ENCODE data around the gene HGFAC. TPM values are rescaled to one million over a fixed set of nuclear protein-coding genes. Genes with fewer than 3 reads are reported as not detected.

The HGFAC gene
- polyA plus RNA-seq, 1 of the 3 experiments (the other 2 are of a cell fraction) = 0.43 TPM

DNA sequence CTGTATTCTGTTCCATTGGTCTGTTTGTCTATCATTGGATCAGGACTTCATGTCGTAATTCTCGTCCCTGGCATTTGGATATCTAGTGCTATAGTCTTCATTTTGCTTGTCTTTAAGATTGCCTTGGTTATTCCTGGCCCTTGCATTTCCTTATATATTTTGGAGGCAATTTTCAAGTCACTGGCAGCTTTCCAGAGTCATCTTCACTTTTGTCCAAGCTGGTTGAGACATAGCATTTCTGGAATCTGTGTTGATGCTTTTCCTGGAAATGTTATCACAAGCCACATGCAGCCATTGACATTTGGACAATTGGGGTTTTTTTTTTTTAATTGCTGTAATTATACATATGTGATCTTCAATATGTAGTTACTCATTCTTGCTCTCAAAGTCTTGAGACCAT, 45.2 kb upstream of the HGFAC start:
- 71% methylated on average over 2 of the region's 2 CpGs for WGBS (ENCODE audit: low lambda C conversion rate)
- H3K9ac ChIP-seq = no peak overlapping the region
- DNase-seq = no peak
- no peaks in the 10 kb centered on the region for H3K9me3 ChIP-seq
- H4K20me1 ChIP-seq (ENCODE audit: insufficient read depth) = no peaks in the 10 kb centered on the region
- no peak overlapping the region for H3K4me3 ChIP-seq (ENCODE audit: low read depth in 2 of 2, low read length in 1 of 2)
- H3K79me2 ChIP-seq (ENCODE audit: insufficient read depth) = no peaks in the 10 kb centered on the region; the same call in 1 of the 2 replicates
- TF ChIP-seq EZH2phosphoT487 (IDR thresholded peaks at IDR 0.05; ENCODE audit: borderline replicate concordance, low read depth) = no peak
- no peak for TF ChIP-seq RFX5 (IDR thresholded peaks at IDR 0.05; ENCODE audit: low read length)
- no peak for TF ChIP-seq CTCF (IDR thresholded peaks at IDR 0.05)
- no peak for TF ChIP-seq YY1 (IDR thresholded peaks at IDR 0.05; ENCODE audit: low read depth)
- TF ChIP-seq, protein P1, sequence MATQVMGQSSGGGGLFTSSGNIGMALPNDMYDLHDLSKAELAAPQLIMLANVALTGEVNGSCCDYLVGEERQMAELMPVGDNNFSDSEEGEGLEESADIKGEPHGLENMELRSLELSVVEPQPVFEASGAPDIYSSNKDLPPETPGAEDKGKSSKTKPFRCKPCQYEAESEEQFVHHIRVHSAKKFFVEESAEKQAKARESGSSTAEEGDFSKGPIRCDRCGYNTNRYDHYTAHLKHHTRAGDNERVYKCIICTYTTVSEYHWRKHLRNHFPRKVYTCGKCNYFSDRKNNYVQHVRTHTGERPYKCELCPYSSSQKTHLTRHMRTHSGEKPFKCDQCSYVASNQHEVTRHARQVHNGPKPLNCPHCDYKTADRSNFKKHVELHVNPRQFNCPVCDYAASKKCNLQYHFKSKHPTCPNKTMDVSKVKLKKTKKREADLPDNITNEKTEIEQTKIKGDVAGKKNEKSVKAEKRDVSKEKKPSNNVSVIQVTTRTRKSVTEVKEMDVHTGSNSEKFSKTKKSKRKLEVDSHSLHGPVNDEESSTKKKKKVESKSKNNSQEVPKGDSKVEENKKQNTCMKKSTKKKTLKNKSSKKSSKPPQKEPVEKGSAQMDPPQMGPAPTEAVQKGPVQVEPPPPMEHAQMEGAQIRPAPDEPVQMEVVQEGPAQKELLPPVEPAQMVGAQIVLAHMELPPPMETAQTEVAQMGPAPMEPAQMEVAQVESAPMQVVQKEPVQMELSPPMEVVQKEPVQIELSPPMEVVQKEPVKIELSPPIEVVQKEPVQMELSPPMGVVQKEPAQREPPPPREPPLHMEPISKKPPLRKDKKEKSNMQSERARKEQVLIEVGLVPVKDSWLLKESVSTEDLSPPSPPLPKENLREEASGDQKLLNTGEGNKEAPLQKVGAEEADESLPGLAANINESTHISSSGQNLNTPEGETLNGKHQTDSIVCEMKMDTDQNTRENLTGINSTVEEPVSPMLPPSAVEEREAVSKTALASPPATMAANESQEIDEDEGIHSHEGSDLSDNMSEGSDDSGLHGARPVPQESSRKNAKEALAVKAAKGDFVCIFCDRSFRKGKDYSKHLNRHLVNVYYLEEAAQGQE (IDR thresholded peaks at IDR 0.05; ENCODE audit: low read depth, low read length) = no peak
- TF ChIP-seq JUND (IDR thresholded peaks at IDR 0.05) = no peak
- no peak for TF ChIP-seq TEAD4 (IDR thresholded peaks at IDR 0.05; ENCODE audit: borderline replicate concordance, insufficient read depth)
- TF ChIP-seq, protein P2, sequence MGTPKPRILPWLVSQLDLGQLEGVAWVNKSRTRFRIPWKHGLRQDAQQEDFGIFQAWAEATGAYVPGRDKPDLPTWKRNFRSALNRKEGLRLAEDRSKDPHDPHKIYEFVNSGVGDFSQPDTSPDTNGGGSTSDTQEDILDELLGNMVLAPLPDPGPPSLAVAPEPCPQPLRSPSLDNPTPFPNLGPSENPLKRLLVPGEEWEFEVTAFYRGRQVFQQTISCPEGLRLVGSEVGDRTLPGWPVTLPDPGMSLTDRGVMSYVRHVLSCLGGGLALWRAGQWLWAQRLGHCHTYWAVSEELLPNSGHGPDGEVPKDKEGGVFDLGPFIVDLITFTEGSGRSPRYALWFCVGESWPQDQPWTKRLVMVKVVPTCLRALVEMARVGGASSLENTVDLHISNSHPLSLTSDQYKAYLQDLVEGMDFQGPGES (IDR thresholded peaks at IDR 0.05; ENCODE audit: low read depth, low read length) = no peak
- no peak for TF ChIP-seq FOXJ3 (CRISPR knock-in tag; IDR thresholded peaks at IDR 0.05)
- no peak overlapping the region for H2AFZ ChIP-seq (ENCODE audit: low read depth)
- H3K4me1 ChIP-seq (ENCODE audit: control insufficient read depth in 1 of 2, insufficient read depth in 2 of 2, low read depth in 1 of 2, low read length in 1 of 2) = no peaks in the 10 kb centered on the region
- H3K27me3 ChIP-seq (ENCODE audit: insufficient read depth) = no peaks in the 10 kb centered on the region
- no peaks in the 10 kb centered on the region for H3F3A ChIP-seq (replicated peaks; ENCODE audit: insufficient read depth)
- no peaks in the 10 kb centered on the region for H3K9me2 ChIP-seq
- POLR2A ChIA-PET = no interaction called here
- H3K36me3 ChIP-seq (replicated peaks in 1 of 2; ENCODE audit: control insufficient read depth in 1 of 2, insufficient read depth in 2 of 2, low read length in 1 of 2) = no peaks in the 10 kb centered on the region
- no peak overlapping the region for H3K4me2 ChIP-seq
- CTCF ChIA-PET = no interaction called here
- no peak overlapping the region for H3K27ac ChIP-seq (ENCODE audit: low read depth in 2 of 2, low read length in 1 of 2)

GRCh38 chr4:3397128-3397527, 44.6 kb upstream of the HGFAC start:
- CTCF ChIA-PET = no interaction called here
- no peak overlapping the region for H3K4me3 ChIP-seq (ENCODE audit: low read depth in 2 of 2, low read length in 1 of 2)
- no peaks in the 10 kb centered on the region for H3K9me3 ChIP-seq
- H3K27ac ChIP-seq (ENCODE audit: low read depth in 2 of 2, low read length in 1 of 2) = no peak overlapping the region
- H3K4me2 ChIP-seq = no peak overlapping the region
- no peaks in the 10 kb centered on the region for H3K9me2 ChIP-seq
- no peaks in the 10 kb centered on the region for H3K27me3 ChIP-seq (ENCODE audit: insufficient read depth)
- H3K9ac ChIP-seq = no peak overlapping the region
- POLR2A ChIA-PET = no interaction called here
- H3K4me1 ChIP-seq (ENCODE audit: control insufficient read depth in 1 of 2, insufficient read depth in 2 of 2, low read depth in 1 of 2, low read length in 1 of 2) = no peaks in the 10 kb centered on the region
- H2AFZ ChIP-seq (ENCODE audit: low read depth) = no peak overlapping the region
- peaks cover 5% of the 10 kb centered on the region for H3F3A ChIP-seq (replicated peaks; ENCODE audit: insufficient read depth)
- peaks cover under 1% of the 10 kb centered on the region; the same call in 1 of the 2 replicates for H4K20me1 ChIP-seq (ENCODE audit: insufficient read depth)
- no peaks in the 10 kb centered on the region; the same call in 1 of the 2 replicates for H3K79me2 ChIP-seq (ENCODE audit: insufficient read depth)
- WGBS (ENCODE audit: low lambda C conversion rate) = 96% methylated on average over 11 of the region's 11 CpGs
- no peaks in the 10 kb centered on the region for H3K36me3 ChIP-seq (replicated peaks in 1 of 2; ENCODE audit: control insufficient read depth in 1 of 2, insufficient read depth in 2 of 2, low read length in 1 of 2)
- DNase-seq = no peak
- TF ChIP-seq NFIC (IDR thresholded peaks at IDR 0.05; ENCODE audit: borderline replicate concordance) (no peak), GATA2 (CRISPR knock-in tag; IDR thresholded peaks at IDR 0.05) (no peak), MAX (IDR thresholded peaks at IDR 0.05; ENCODE audit: low read depth) (no peak), ZBTB33 (IDR thresholded peaks at IDR 0.05; ENCODE audit: borderline replicate concordance, low read depth) (no peak), SIN3A (IDR thresholded peaks at IDR 0.05; ENCODE audit: borderline replicate concordance, low read depth, low read length) (no peak), ELF1 (IDR thresholded peaks at IDR 0.05) (no peak)
- TF ChIP-seq, protein P2 (IDR thresholded peaks at IDR 0.05; ENCODE audit: low read depth, low read length) = no peak
- TF ChIP-seq, protein P3, sequence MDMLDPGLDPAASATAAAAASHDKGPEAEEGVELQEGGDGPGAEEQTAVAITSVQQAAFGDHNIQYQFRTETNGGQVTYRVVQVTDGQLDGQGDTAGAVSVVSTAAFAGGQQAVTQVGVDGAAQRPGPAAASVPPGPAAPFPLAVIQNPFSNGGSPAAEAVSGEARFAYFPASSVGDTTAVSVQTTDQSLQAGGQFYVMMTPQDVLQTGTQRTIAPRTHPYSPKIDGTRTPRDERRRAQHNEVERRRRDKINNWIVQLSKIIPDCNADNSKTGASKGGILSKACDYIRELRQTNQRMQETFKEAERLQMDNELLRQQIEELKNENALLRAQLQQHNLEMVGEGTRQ (IDR thresholded peaks at IDR 0.05; ENCODE audit: borderline replicate concordance, low read depth, low read length) = no peak
